Pancreas (tissue), 10 donors: ENCODE results near the gene BTBD9. TPM values are rescaled to one million over a fixed set of nuclear protein-coding genes. Genes with fewer than 3 reads are reported as not detected.

Experiments used
- ATAC-seq, 4 donors: fragments of 200-7000 bp; cut with Tn5 transposase; one replicate each; pipeline versions ENCODE4 v1.8.0 to v1.9.1; 2020; ENCODE audit warnings: mild to moderate bottlenecking in 4 of 4, moderate library complexity in 4 of 4
- DNase-seq, 6 donors: peaks; one replicate each; pipeline ENCODE4 v3.0.0-alpha.2; 2020
- FAIRE-seq: peaks from 2 replicates; lab custom pipeline; 2012; peaks lifted over from hg19 to GRCh38; lab: Jason Lieb, UNC
- H3K27ac ChIP-seq, 4 donors: fragments of 200-600 bp; sonication (generic); 1 replicate in 3 of 4; 2 replicates in 1 of 4; pipeline versions ENCODE4 v1.5.0 to v1.8.0; 2020
- H3K27me3 ChIP-seq, 4 donors: fragments of 200-600 bp; one replicate each; pipeline ENCODE4 v1.8.0; 2021
- H3K36me3 ChIP-seq, 3 donors: fragments of 200-600 bp; sonication (generic) in 1 of 3; one replicate each; pipeline versions ENCODE4 v1.5.0 to v1.8.0; 2020 to 2021
- H3K4me1 ChIP-seq, 3 donors: fragments of 200-600 bp; one replicate each; pipeline ENCODE4 v1.8.0; 2021
- H3K4me3 ChIP-seq, 4 donors: fragments of 200-600 bp; sonication (generic) in 2 of 4; one replicate each; pipeline versions ENCODE4 v1.5.0 to v1.8.0; 2020 to 2021
- H3K9me3 ChIP-seq, 4 donors: fragments of 200-600 bp; one replicate each; pipeline ENCODE4 v1.8.0; 2021
- CTCF ChIP-seq, 4 donors: fragments of 200-600 bp; sonication (generic) in 3 of 4; IDR thresholded peaks; one replicate each; pipeline versions ENCODE4 v1.5.0 to v1.8.0; 2021; ENCODE audit warnings: antibody characterized with exemption in 4 of 4
- WGBS, 2 donors: extraction: QIAGEN DNeasy Blood & Tissue Kit; methylation state at CpG; one replicate each; pipeline ENCODE4 v1.1.7; 2013; 5-methylcytosine and 5-hydroxymethylcytosine counted together
- intact Hi-C, 3 donors: fragments of 100-400 bp; cut with DNase I; formaldehyde crosslinking; loops; one replicate each; pipeline versions ENCODE4 v1.11.1 to v1.14.2; 2022
- polyA plus RNA-seq, 2 donors: library from polyadenylated mRNA; stranded (reverse); fragments of 200-250 nt; gene quantifications; one replicate each; pipeline ENCODE4 v1.2.3, GENCODE V29; 2013
- total RNA-seq, 6 donors: library from RNA; stranded (reverse); fragmentation: NEBNext Ultra II Directional in 4 of 6; extraction: Animal tissue kit (Norgen Biotek cat#: 25700) in 4 of 6; gene quantifications; one replicate each; pipeline versions ENCODE4 v1.2.1 to v1.2.4, GENCODE V29; 2021 to 2023
- donor health status: healthy with polysubstance abuse.
- donor health status: DM: no; HTN: no; CAD: no; lungs with moderate emphysema.
- donor health status: DM: no; HTN: no; CAD: no.
- donor health status: control.
- donor health status: control.
- donor health status: Bipolar disorder and iron deficiency.
- donor health status: DM: yes; HTN: yes; CAD: no.
- donor health status: DM: no; HTN: no; CAD: no.
- donor health status: DM: no; HTN: no; CAD: no.
- donor health status: DM: yes; HTN: yes; CAD: no.

The BTBD9 gene
- total and polyA plus RNA-seq, 8 donors: 2.2 to 11.0 (median 7.1) TPM

GRCh38 chr6:38233161-38233791 lies 406.5 kb downstream of the BTBD9 start:
- no peak overlapping the region for H3K27ac ChIP-seq
- H3K4me3 ChIP-seq: no peak overlapping the region
- H3K36me3 ChIP-seq: no peaks in the 10 kb centered on the region
- no peaks in the 10 kb centered on the region for H3K4me1 ChIP-seq
- H3K9me3 ChIP-seq: no peaks in the 10 kb centered on the region
- ATAC-seq (peak in 1 of 4 donors; percentile 44), FAIRE-seq (no peak), DNase-seq (no peak)
- no peak for TF ChIP-seq CTCF (IDR thresholded peaks at IDR 0.05)
- intact Hi-C loops: no loop called here
- 90 to 96% methylated on average over 5 of the region's 5 CpGs for WGBS, 2 donors
- no peaks in the 10 kb centered on the region for H3K27me3 ChIP-seq

GRCh38 chr6:38225766-38226165 lies 414.0 kb downstream of the BTBD9 start:
- no peak for TF ChIP-seq CTCF (IDR thresholded peaks at IDR 0.05)
- Histone ChIP-seq H3K9me3 (no peaks in the 10 kb centered on the region), H3K4me1 (no peaks in the 10 kb centered on the region), H3K27me3 (no peaks in the 10 kb centered on the region), H3K4me3 (no peak overlapping the region), H3K27ac (no peak overlapping the region), H3K36me3 (no peaks in the 10 kb centered on the region)
- DNase-seq (no peak), FAIRE-seq (no peak), ATAC-seq (no peak)
- WGBS, 2 donors: 20 to 22% methylated on average over 2 of the region's 2 CpGs
- intact Hi-C loops: no loop called here

GRCh38 chr6:38221251-38221650 lies 418.5 kb downstream of the BTBD9 start:
- 89 to 92% methylated on average over 4 of the region's 4 CpGs for WGBS, 2 donors
- Histone ChIP-seq H3K4me1 (no peaks in the 10 kb centered on the region), H3K27ac (no peak overlapping the region), H3K4me3 (no peak overlapping the region), H3K9me3 (no peaks in the 10 kb centered on the region), H3K36me3 (no peaks in the 10 kb centered on the region), H3K27me3 (no peaks in the 10 kb centered on the region)
- ATAC-seq: no peak
- intact Hi-C loops: no loop called here
- no peak for TF ChIP-seq CTCF (IDR thresholded peaks at IDR 0.05)
- no peak for FAIRE-seq
- DNase-seq: no peak

- TF ChIP-seq CTCF (IDR thresholded peaks at IDR 0.05): no peak
- no peaks in the 10 kb centered on the region for H3K4me1 ChIP-seq
- H3K27ac ChIP-seq: no peak overlapping the region
- WGBS, 2 donors: 88 to 95% methylated on average over 4 of the region's 4 CpGs
- H3K9me3 ChIP-seq: no peaks in the 10 kb centered on the region
- no peak overlapping the region for H3K4me3 ChIP-seq
- intact Hi-C loops: no loop called here
- FAIRE-seq (no peak), ATAC-seq (no peak), DNase-seq (no peak)
- no peaks in the 10 kb centered on the region for H3K27me3 ChIP-seq
- no peaks in the 10 kb centered on the region for H3K36me3 ChIP-seq
Observed at GRCh38 chr6:38220069-38220723, 419.5 kb downstream of the BTBD9 start.

GRCh38 chr6:38218235-38218634 lies 421.5 kb downstream of the BTBD9 start:
- TF ChIP-seq CTCF (IDR thresholded peaks at IDR 0.05): no peak
- no peak for FAIRE-seq
- no peaks in the 10 kb centered on the region for H3K27me3 ChIP-seq
- H3K27ac ChIP-seq: no peak overlapping the region
- ATAC-seq: no peak
- intact Hi-C loops: no loop called here
- H3K4me3 ChIP-seq: no peak overlapping the region
- DNase-seq: no peak
- WGBS, 2 donors: 98 to 100% methylated on average over 1 of the region's 1 CpG
- H3K36me3 ChIP-seq: no peaks in the 10 kb centered on the region
- H3K9me3 ChIP-seq: no peaks in the 10 kb centered on the region
- peaks cover 0 to under 1% (median 0%) of the 10 kb centered on the region in 3 donors for H3K4me1 ChIP-seq
